Measurements from ENCODE around the gene SIVA1.
"Not testable (repeated sequence)": the region's sequence is repeated elsewhere in the genome, so short reads cannot be mapped to it uniquely, and the experiment has no call there.

Gene SIVA1

DNA sequence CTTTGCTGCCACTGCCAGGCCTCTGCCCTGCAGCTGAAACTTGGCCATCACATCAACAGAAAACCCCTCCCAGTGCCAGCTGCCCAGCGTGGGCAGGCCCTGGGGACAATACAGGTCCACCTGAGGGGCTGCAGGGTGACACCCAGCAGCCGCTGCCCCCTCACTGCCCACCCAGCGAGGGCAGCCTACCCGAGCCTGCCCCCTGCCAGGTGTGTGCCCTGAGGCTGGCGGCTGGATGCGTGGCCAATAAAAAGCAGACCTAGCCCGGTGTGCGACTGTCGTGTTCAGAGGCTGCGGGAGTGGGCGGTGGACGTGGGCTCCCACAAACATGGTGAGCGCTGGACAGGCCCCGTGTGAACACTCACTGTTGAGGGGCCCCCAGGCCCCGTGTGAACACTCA lies 33.6 kb upstream of the SIVA1 start:
- in situ Hi-C loops (cut with MboI; ENCODE audit: low sequenced_read_pairs) = no loop called here

DNA sequence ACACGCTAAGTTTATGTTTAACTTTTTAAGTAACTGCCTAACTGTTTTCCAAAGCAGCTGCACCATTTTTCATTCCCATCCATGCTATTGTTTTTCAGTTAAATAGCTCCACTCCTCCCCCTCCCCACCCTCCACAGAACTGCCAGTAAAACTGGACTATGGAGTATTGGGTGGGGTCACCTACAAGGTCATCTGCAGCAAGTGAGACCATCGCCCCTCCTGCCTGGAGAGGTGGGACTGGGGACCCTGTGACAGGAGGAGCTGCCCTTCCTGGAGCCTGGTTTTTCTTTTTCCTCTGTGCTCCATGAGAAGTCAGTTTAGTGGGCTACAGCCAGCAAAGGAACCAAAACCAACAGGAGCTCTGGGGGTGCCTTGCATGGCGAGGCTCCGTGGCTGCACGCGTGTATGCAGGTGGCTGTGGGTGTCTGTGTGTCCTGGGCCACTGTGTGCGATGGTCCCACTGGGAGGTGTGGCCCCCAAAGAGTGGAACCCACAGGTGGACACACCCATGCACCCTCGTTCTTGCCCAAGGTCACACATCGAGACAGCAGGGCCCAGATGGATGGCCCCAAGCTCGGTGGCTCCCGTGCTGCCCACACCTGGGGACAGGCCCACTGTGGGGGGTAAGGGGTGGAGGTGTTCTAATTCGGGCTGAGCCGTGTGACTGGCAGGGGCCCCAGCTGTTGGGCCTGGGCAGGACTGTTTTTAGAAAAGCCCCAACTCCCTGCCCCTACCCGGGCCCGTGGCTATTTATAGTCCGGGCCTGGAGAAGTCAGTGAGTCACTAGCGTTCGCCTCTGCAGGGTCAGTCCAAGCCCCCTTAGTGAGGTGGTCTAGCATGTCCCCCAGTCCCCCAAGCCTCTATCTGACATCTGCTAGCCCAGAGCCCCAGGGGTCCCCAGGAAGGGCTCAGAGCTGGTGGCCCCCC lies 31.2 kb upstream of the SIVA1 start:
- in situ Hi-C loops (cut with MboI; ENCODE audit: low sequenced_read_pairs) = no loop called here

DNA sequence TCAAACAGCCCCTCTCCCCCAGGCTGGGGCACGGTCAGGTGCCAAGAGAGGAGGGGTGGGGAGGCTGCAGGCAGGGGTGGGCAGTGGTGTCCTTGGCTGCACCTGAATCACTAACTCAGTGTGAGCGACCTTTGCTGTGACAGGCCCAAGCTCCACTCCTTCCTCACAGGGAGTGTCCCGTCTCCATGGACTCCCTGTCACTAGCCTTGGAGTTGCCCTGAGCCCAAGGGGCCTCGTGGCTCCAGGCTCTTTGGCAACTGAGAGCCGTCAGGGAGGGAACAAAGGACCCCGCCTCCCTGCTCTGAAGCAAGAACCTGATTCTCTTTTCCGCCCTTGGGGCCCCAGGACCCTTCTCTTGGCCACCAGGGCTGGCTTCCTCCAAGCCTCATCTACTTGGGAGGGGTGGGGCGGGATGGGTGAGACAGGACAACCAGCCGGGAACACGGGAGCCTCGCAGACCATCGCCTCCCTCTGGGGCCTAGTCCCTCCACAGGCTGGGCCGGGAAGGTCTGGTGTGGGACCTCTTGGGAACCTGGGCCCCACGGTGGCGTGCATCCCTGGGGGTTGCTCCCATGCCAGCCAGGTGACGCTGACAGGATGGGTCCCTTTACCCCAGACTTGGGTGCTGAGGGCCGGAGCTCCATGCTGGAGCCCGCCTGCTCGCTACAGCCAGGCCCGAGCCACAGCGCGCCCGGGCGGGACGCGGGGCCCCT lies 29.9 kb upstream of the SIVA1 start:
- in situ Hi-C loops (cut with MboI; ENCODE audit: low sequenced_read_pairs) = no loop called here

DNA sequence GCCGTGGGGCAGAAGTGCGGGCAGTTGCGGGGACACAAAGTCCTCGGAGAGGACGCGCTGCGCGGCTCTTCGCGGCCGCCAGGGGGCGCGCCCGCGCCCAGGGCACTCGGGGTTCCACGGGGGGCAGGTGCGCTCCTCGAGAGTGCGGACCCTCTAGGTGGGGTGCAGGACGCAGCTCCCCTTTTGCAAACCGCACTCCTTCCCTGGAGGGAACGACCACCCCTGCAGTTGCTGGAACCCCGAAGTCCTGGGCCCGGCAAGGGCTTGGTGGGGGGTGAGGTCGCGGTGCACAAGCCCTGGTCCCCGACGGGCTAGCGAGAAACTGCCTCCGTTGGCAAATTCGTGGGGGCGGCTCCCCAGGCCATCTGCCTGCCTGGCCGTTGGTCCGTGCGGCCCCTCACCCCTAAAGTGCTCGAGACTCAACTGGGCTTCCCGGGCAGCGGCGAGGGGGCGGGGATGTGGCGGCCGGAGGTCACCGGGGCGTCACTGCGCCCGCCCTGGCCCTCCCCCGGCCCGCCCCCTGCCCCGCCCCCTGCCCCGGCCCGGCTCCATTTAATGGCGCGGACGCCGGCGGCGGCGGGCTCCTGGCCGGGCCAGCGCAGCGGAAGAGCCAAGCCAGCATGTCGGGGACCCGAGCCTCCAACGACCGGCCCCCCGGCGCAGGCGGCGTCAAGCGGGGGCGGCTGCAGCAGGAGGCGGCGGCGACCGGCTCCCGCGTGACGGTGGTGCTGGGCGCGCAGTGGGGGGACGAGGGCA lies 29.1 kb upstream of the SIVA1 start, which contains the start of gene ADSS1:
Gene ADSS1 (plus strand): TSS at position 579 of the 756 bp plus-strand sequence. CDS start 42 bp downstream, at position 621.
- in situ Hi-C loops (cut with MboI; ENCODE audit: low sequenced_read_pairs) = no loop called here

DNA sequence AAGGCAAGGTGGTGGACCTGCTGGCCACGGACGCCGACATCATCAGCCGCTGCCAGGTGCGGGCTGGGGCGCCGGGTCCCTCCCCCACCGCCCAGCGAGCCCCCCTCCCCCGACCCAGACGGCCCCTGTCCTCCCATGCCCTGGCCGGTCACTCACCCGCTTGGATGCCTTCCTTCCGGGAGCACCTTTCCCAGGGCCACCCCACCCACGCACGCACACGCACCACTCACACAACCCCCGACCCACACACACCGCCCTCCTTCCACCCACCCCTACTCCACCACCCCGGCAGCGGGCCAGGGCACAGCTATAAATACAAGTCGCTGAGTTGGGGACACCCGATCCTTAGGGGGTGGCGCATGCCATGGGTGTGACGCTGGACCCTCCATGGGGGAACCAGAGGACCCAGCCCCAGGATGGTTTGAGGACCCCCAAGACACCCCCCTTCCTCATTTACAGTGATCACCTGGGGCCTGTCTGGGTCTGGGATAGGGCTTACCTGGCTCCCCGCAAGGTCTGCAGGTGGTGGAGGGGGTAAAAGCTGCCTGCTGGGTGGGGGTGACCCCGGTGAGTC lies 28.5 kb upstream of the SIVA1 start:
- in situ Hi-C loops (cut with MboI; ENCODE audit: low sequenced_read_pairs) = no loop called here

DNA sequence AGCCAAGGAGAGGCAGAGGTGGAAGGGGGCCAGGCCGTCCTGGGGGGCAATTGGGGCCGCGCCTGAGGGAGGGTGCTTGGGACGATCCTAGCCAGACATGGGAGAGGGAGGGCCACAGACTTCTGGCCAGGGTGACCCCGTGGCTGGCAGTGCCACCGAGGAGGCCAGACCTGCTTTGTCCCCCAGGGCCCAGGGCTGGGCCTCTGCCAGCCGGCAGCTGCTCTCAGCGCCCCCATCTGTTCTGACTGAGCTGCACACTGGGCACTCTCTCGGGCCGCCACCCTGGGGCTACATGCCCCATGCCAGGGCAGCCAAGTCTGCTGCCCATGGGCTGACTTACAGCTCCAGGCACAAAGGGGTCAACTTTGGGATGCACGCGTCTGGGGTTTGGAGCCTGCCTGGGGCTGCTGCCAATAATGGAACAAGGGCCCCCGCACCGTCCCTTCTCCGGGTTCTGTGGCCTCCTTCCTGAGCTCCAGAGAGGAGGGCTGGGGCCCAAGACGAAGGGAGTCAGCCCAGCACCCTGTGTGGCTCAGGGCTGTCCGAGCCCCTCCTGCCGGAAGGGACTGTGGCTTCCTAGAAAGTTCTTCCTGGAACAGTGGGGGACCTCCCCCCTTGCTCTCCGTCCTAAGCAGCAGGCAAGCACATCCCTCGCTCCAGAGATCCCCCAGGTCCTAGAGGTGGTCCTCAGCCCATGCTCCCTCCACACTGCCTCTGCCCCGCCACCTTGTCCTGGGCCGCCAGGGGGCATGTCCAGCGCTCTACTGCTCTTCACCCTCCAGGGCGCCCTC lies 27.8 kb upstream of the SIVA1 start:
- in situ Hi-C loops (cut with MboI; ENCODE audit: low sequenced_read_pairs) = no loop called here

DNA sequence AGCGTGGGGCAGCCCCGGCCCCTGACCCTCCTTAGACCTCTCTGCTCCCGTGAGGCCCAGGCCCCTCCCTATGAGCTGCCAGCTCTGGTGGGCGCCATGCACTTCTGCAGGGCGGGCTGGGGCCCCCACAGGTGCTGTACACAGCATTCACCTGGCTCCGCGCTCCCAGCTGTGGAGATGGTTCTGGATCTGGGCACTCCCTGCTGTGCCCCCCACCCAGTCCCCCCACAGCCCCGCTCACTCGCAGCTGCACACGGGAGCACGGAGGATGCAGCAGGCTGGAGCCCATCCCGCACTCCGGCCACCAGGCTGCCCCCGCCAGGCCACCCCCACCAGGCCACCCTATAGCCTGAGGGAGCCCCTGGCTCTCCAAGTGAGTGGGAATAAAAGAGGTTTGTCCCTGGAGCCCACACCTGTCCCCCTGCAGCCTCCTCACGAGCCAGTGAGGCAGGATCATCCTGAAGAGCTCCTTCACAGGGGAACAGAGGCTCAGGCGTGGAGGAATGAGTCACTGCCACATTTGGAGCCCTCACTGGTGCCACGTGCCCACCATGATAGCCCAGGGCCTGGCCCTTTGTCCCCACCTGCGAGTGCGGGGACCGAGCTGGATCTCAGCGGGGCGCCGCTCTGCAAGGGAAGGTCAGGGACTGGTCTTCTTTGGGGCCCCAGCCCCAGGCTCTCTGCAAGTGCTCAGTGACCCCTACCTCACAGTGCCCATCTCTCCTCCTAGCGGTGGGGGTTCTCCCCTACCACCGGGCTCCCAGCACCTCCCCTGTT lies 27.0 kb upstream of the SIVA1 start:
- in situ Hi-C loops (cut with MboI; ENCODE audit: low sequenced_read_pairs) = no loop called here

DNA sequence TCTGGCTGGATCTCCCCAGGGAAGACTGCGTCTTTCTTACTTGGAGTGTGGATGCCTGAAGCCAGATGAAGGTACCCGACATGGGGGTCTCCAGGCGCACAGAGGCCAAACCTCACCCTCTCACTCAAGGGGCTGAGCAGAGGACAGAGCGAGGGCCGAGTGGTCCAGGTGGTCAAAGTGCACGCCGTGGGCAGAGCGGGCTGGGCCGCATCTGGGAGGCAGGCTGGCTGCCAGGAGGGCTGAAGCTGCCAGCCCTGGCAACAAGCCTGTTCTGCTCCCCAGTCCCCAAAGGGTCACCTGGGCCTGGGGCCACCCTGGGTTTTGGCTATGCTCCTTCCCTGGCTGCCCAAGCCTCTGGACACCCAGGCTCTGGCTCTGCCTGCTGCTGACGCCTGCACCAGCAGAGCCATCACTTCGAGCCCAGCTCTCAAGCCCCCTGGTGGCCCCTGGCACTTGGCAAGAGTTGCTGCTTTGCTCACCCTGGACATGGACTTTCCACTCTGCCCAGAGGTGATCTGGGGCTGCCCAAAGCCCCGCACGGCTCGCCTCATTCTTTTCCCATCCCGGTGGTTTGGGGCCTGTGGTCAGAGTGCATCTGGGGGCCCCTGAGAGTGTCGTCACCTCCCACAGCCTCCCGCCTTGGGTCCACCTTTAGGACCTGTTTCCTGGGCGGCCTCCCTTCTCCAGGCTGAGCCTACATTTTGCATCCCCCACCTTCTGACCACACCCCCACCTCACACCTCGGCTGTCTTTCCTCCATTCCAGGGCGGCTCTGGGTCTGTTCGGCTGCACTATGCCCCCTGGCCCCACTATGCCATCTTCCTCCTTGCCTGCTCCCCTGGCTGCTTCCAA lies 26.1 kb upstream of the SIVA1 start:
- in situ Hi-C loops (cut with MboI; ENCODE audit: low sequenced_read_pairs) = no loop called here

DNA sequence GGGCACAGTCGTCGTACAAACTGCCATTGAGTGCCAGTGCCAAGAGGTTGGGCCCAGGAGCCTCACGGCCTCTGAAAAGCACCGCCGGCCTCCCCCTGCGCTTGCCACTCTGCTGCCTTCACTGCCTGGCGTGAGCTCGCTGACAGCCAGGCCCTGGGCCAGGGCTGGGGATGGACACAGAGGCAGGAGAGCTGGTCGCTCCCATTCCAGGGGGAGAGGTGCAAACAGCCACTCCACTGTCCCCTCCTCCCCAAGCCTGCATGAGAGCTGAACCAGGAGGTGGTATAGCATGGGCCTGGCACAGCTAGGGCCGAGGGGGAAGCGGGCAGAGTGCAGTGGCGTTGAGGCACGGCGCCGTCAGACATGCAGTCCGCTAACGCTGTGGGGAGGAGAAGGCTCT lies 24.3 kb upstream of the SIVA1 start:
- in situ Hi-C loops (cut with MboI; ENCODE audit: low sequenced_read_pairs) = no loop called here

DNA sequence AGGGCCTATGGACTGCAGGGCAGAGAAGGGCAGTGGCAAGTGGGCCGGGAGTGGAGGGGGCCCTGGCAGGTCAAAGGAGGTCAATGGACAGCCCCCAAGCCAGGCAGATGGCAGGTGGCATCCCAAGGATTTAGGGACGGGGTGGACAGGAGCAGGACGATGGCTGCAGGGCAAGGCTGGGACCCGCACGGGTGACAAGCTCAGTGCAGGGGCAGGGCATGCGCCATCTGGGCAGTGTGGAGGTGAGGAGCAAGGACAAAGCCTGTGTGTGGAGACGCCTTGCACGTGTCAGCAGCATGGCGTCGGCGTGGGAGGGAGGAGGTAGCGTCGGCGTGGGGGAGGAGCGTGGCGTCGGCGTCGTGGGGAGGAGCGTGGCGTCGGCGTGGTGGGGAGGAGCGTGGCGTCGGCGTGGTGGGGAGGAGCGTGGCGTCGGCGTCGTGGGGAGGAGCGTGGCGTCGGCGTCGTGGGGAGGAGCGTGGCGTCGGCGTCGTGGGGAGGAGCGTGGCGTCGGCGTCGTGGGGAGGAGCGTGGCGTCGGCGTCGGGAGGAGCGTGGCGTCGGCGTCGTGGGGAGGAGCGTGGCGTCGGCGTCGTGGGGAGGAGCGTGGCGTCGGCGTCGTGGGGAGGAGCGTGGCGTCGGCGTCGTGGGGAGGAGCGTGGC lies 23.6 kb upstream of the SIVA1 start:
- in situ Hi-C loops (cut with MboI; ENCODE audit: low sequenced_read_pairs) = not testable (repeated sequence)

DNA sequence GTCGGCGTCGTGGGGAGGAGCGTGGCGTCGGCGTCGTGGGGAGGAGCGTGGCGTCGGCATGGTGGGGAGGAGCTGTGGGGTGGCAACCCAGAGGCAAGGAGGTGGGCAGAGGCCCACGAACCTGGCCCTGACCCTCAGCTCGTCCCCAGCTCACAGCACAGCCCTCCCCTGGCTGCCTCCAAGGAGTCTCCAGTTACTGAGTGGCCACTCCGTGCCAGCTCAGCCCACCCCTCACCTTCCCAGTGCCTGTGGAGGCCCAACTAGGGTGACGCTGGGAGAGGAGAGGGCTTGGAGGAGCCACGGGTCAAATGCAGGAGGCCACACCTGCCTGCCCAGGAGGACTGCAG lies 23.1 kb upstream of the SIVA1 start:
- in situ Hi-C loops (cut with MboI; ENCODE audit: low sequenced_read_pairs) = no loop called here

DNA sequence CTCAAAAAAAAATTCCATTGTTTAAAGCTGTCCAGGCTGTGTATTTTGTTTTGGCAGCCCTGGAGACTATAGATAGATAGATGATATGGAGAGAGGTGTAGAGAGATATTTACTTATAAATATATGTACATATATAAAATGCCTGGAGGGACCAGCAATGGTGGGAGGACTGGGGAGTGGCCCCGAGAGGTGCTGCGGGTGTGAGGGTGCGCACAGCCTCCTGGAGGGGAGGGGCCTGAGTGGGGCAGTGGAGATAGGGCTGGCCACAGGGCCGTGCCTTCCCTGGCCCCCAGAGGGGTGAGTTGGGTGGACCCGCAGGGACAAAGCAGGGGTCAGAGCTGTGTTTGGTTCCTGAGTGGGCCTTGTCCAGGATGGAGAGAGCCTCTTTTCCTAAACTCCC lies 22.5 kb upstream of the SIVA1 start:
- in situ Hi-C loops (cut with MboI; ENCODE audit: low sequenced_read_pairs) = no loop called here

DNA sequence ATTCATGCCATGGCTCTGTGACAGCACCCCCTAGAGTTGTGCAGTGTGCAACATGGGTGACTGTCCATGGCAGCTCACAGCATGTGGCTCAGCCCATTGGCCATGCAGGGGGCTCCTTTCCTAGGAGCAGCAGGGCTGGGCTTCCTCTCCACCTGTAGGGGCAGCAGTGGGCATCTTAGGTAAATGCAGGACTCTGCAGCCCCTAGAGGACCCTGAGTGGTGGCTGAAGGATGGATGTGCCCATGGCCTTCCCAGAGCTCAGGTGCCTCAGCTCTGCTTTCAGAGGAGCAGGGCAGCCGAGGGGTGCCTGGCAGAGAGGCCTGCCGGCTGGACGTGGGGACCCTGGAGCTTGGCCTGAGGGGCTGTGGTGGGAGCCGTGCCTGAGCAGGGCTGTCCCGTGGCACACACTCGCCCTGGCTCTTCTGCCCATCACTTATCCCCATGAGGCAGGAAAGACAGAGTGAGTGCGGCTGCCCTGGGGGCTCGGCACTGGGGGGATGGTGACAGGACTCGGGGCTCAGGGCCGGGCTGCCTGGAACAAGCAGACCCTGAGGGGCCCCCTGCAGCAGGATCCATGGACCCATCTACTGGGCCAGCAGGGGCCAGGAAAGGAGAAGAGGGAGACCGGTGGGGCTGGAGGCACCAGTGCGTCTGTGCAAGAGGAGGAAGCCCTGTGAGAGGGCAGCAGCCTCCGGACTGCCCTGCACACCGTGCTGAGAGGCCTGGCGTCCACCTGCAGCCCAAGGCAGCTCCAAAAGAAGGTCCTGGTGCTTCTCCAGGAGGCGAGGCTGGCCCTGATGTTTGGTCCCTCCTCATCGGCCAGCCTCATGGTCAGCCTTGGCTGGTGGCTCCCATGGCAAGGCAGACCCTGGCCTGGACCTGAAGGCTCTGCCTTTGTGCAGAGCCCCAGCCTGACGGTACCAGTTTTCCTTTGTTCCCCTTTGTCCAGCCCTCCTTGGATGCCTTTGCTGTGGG lies 21.3 kb upstream of the SIVA1 start:
- in situ Hi-C loops (cut with MboI; ENCODE audit: low sequenced_read_pairs) = no loop called here

DNA sequence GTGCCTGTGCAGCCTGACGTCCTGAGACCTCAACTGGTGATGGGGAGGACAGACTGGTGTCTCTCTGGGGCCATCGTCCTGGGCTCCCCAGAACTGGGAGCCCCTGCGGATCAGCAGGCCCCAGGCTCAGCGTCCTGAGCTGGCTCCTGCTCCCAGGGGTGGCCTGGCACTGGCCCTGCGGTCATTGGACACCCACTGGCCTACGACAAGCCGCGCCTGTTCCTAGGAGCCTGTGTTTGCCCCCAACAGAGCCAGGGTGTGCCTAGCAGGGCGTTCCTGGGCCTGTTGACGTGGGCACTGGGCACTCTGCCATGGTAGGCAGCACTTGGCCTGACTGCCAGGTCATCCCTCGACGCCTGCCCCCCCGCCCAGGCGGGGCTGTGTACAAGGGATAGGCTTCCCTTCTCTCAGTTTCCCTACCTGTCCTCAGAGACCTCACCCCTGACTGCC lies 20.6 kb upstream of the SIVA1 start:
- in situ Hi-C loops (cut with MboI; ENCODE audit: low sequenced_read_pairs) = no loop called here

DNA sequence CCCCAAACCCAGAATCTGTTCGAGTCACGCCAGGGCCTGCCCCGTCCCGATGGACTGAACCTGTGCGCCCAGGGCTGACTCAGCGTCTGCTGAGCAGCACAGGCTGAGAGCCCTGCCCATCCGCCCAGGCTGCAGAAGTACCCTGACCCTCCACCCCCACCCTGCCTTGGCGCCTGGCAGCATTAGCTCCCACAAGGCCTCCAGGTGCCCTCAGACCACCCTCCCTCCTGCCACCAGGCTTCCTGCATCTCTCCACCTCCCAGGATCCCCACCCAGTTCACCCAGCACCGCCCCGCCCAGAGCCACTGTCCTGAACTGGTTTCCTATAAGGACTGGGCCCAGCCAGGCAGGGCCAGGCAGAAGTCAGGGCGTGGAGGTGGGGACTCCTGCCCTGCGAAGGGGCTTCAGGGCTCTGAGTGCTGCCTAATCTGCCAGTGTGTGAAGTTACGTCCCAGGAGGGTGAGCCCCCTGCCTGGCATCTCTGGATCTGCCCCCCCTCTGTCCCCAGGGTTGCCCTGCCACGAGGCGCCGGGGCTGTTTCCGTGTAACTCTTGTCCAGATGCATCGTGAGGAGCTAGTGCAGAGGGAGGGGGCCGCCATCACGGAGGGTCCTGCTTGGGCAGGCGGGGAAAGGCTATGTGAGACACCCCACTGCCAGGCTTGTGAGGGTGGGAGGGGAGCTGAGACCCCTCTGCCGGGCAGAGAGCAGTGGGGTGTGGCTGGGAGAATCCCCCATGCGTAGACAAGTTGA lies 19.8 kb upstream of the SIVA1 start:
- in situ Hi-C loops (cut with MboI; ENCODE audit: low sequenced_read_pairs) = no loop called here

DNA sequence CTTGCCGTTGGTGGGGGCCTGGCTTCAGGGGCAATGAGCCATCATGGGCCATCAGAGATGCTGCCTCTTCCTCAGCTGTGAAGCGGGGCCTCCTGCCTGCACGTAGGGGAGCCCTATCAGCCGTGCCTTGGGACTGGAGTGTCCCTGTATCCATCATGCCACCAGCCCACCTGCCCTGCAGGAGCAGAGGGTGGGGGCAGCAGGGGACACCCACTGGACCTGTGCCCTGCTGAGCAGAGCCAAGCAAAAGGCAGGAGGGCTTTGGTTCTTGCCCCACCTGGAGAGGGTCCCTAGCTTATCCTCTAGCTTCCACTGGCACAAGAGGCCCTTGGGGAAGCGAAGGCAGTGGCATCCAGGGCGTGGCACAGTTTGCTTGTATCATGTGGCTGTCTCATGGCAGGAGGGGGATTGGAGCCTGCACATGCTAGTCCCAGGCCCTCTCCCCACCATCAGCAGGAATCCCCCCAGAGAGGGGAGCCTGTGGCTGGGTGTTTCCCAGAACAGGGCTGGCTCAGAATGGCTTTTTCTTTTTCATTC lies 18.8 kb upstream of the SIVA1 start:
- in situ Hi-C loops (cut with MboI; ENCODE audit: low sequenced_read_pairs) = no loop called here

Measured in HL-60/S4 treated with retinoic acid at 250 ng/mL for 4 days and 3 days (cell line).